HL-60 (cell line): ENCODE data around the gene CCDC198.

Source experiments
- POLR2AphosphoS5 ChIP-seq: IDR thresholded peaks from 2 replicates; pipeline ENCODE4 v1.6.1; 2012; ENCODE audit warnings: low read depth
- REST ChIP-seq: IDR thresholded peaks from 2 replicates; pipeline ENCODE4 v1.6.1; 2012; ENCODE audit warnings: low read depth; ENCODE audit not compliant: insufficient replicate concordance
- TF ChIP-seq, protein P1 (sequence below): IDR thresholded peaks from one replicate; pipeline ENCODE4 v1.5.1; 2011; ENCODE audit warnings: low read length, control low read depth, inconsistent platforms; ENCODE audit not compliant: insufficient read depth

DNA sequence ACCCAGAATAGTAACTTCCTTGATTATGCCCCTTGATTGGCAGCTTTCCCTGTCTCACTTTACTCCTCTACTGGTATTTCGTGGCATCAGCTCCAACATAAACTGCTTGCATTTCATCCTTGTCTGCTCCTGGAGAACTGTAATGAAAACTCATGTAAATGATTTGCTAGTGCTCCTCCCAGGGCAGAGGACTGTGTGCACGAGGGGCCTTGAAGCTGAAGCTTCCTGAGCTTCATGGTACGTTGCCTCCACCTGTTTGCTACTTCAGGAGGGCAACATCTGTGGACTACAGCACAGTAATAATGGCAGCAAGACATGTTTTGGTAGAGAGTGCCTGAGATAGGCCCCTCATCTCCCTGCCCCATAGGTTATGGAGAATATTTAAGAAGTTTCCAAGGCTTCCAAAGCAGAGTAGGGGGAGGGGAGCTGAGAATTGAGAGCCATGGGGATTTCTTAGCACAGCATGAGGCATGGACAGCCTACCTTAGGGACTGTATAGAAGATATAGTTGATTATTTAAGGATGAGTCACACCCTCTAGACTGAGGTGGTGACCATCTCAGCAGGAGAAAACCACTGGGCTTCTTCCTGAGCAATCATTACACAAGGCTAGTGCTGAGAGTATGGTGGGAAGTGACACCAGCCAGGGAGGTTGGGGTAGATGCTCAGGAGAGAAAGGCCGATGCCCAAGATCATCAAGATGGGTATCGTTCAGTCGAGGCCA is 29.5 kb downstream of the CCDC198 start:
- TF ChIP-seq, protein P1, sequence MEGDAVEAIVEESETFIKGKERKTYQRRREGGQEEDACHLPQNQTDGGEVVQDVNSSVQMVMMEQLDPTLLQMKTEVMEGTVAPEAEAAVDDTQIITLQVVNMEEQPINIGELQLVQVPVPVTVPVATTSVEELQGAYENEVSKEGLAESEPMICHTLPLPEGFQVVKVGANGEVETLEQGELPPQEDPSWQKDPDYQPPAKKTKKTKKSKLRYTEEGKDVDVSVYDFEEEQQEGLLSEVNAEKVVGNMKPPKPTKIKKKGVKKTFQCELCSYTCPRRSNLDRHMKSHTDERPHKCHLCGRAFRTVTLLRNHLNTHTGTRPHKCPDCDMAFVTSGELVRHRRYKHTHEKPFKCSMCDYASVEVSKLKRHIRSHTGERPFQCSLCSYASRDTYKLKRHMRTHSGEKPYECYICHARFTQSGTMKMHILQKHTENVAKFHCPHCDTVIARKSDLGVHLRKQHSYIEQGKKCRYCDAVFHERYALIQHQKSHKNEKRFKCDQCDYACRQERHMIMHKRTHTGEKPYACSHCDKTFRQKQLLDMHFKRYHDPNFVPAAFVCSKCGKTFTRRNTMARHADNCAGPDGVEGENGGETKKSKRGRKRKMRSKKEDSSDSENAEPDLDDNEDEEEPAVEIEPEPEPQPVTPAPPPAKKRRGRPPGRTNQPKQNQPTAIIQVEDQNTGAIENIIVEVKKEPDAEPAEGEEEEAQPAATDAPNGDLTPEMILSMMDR = no peak
- TF ChIP-seq POLR2AphosphoS5 (no peak), REST (no peak)
